B cell (primary cell): ENCODE measurements around the gene SLC35F3.

Experiments used
- EZH2 ChIP-seq: IDR thresholded peaks from 2 replicates; pipeline ENCODE4 v1.6.1; 2012; ENCODE audit warnings: borderline replicate concordance, low read depth, mild to moderate bottlenecking, moderate library complexity, low read length; ENCODE audit not compliant: insufficient read depth, poor library complexity, severe bottlenecking
- TF ChIP-seq, protein P1 (sequence below): fragments of 200-600 bp; IDR thresholded peaks from one replicate; pipeline ENCODE4 v1.8.0; 2022; ENCODE audit warnings: antibody characterized with exemption, mild to moderate bottlenecking

DNA sequence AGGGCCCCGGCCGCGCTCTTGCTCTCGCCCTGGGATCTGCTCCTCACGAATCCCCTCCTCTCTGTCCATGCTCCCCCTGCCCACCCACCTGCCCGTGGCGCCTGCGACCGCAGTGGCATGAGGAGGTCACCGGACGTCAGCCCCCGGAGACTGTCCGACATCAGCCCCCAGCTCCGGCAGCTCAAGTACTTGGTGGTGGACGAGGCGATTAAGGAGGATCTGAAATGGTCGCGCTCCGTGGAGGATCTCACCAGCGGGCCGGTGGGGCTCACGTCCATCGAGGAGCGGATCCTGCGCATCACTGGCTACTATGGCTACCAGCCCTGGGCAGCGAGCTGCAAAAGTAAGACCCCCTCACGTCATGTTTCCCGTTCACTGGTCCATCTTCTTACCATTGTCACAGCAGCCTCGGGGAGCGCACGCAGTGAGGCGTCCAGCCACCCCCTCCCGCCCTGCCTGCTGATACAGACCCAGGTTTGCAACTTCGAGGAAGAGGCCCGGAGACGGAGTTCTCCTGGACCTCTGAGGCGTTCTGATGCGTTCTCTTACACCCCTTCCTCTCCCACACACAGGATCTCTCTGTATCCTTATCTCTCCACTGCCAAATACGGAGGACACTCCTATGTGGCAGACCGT lies 1.1 kb downstream of the SLC35F3 start:
- TF ChIP-seq, protein P1, sequence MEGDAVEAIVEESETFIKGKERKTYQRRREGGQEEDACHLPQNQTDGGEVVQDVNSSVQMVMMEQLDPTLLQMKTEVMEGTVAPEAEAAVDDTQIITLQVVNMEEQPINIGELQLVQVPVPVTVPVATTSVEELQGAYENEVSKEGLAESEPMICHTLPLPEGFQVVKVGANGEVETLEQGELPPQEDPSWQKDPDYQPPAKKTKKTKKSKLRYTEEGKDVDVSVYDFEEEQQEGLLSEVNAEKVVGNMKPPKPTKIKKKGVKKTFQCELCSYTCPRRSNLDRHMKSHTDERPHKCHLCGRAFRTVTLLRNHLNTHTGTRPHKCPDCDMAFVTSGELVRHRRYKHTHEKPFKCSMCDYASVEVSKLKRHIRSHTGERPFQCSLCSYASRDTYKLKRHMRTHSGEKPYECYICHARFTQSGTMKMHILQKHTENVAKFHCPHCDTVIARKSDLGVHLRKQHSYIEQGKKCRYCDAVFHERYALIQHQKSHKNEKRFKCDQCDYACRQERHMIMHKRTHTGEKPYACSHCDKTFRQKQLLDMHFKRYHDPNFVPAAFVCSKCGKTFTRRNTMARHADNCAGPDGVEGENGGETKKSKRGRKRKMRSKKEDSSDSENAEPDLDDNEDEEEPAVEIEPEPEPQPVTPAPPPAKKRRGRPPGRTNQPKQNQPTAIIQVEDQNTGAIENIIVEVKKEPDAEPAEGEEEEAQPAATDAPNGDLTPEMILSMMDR = no peak
- TF ChIP-seq EZH2 = no peak
